MG63 (cell line): ENCODE measurements around the gene BRD4. TPM values are rescaled to one million over a fixed set of nuclear protein-coding genes. Genes with fewer than 3 reads are reported as not detected.
A peak's percentile ranks its signal among the peaks of the same experiment; 100 is the strongest.
"Not testable (repeated sequence)": the region's sequence is repeated elsewhere in the genome, so short reads cannot be mapped to it uniquely, and the experiment has no call there.

Source experiments
- DNase-seq: peaks from one replicate; pipeline ENCODE4 v3.0.0-alpha.2; 2020
- H3K27me3 ChIP-seq: fragments of 250-450 bp; sonication (Bioruptor Pico); 2 replicates; pipeline ENCODE4 v1.5.1; 2020; ENCODE audit warnings: mild to moderate bottlenecking, moderate library complexity
- H3K36me3 ChIP-seq: fragments of 250-450 bp; sonication (Bioruptor Pico); 2 replicates; pipeline ENCODE4 v1.5.1; 2020; ENCODE audit warnings: mild to moderate bottlenecking, moderate library complexity
- H3K4me3 ChIP-seq: fragments of 250-450 bp; sonication (Bioruptor Pico); 2 replicates; pipeline ENCODE4 v1.5.1; 2020; ENCODE audit warnings: mild to moderate bottlenecking, moderate library complexity
- H3K9me3 ChIP-seq: fragments of 250-450 bp; sonication (Bioruptor Pico); 2 replicates; pipeline ENCODE4 v1.5.1; 2020; ENCODE audit warnings: mild to moderate bottlenecking, moderate library complexity
- total RNA-seq: library from RNA; depleted of rRNA; stranded (reverse); fragments of >200 nt; shearing (Covaris generic); gene quantifications from 2 replicates; pipeline ENCODE4 v1.2.3, GENCODE V29; 2014; ENCODE audit warnings: low replicate concordance

The BRD4 gene
- total RNA-seq, 1 experiment from 2014 or later = 16.0 TPM

DNA sequence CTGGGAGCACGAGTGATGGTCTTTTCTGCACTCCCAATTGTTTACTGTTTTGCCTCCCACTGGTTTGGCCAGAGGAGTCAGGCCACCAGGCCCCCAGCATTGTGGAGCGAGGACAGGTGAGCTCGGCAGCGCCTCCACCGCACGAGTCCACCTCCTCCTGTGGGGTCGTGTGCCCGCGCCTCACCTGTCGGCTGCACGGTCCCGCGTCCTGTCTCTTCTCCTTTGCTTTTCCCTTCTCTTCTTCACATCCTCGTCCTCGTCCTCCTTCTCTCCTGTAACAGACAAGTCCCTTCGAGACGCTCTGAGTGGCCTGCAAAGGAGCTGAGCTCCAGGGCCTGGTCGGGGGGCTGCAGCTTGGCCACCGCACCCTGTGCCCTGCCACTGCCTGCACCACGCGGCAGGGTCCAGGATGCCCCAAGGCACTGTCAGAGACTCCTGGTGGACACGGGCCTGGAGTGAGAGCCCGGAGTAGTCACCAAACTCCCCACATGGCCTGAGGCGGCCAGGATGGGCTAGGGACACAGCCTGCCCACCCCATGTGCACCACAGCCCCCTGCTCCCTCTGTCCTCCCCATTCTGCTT is 35.8 kb upstream of the BRD4 start:
- H3K27me3 ChIP-seq = no peaks in the 10 kb centered on the region
- H3K36me3 ChIP-seq = peaks cover 91% of the 10 kb centered on the region
- H3K9me3 ChIP-seq = no peaks in the 10 kb centered on the region
- DNase-seq = no peak
- no peak overlapping the region for H3K4me3 ChIP-seq

DNA sequence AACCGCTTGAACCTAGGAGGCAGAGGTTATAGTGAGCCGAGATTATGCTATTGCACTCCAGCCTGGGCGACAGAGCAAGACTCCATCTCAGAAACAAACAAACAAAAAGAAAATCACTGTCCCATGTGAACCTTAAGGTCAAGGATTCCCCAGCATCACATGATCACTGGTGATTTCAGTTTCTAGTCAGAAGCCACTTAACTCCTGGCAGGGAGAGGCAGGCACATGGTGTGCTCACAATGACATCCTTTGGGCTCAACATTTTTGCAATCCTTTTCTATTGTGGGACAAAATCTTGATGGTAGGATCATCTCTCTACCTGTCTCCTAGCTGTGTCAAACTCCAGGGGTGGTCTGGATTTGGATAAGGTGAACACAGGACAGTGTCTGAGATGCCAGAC is 35.1 kb upstream of the BRD4 start:
- Histone ChIP-seq H3K36me3 (peaks cover 84% of the 10 kb centered on the region), H3K27me3 (no peaks in the 10 kb centered on the region), H3K9me3 (no peaks in the 10 kb centered on the region), H3K4me3 (no peak overlapping the region)
- DNase-seq = no peak

DNA sequence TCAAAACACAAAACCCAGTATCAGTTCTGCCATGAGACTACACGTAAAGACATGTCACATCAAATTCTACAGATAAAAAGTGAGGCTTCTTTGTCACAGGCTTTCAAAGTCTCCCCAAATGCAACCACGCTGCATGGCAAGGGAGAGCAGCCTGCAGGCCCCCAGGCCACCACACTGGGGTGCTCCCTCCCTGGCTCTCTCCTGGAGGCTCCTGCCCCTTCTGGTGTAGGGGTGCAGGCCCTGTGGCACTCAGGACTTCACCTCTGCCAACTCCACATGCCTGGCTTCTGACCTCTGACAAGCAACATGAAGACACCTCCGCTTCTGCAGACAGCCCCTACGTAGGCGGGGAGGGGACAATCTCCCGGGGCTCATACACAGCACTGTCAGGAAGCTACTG is 32.9 kb upstream of the BRD4 start:
- DNase-seq = no peak
- Histone ChIP-seq H3K9me3 (no peaks in the 10 kb centered on the region), H3K4me3 (no peak overlapping the region), H3K27me3 (no peaks in the 10 kb centered on the region), H3K36me3 (peaks cover 83% of the 10 kb centered on the region)

DNA sequence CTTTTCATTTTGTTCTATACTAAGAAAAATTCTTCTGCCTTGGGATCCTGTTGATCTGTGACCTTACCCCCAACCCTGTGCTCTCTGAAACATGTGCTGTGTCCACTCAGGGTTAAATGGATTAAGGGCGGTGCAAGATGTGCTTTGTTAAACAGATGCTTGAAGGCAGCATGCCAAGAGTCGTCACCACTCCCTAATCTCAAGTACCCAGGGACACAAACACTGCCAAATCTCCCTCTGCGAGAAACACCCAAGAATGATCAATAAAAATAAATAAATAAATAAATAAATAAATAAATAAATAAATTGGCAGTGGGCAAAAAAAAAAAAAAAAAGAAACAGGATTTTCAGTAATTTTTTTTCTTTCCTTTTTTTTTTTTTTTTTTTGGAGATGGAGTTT is 31.5 kb upstream of the BRD4 start:
- not testable (repeated sequence) for H3K9me3 ChIP-seq, H3K27me3 ChIP-seq, DNase-seq, H3K4me3 ChIP-seq
- H3K36me3 ChIP-seq = peaks cover 82% of the 10 kb centered on the region

DNA sequence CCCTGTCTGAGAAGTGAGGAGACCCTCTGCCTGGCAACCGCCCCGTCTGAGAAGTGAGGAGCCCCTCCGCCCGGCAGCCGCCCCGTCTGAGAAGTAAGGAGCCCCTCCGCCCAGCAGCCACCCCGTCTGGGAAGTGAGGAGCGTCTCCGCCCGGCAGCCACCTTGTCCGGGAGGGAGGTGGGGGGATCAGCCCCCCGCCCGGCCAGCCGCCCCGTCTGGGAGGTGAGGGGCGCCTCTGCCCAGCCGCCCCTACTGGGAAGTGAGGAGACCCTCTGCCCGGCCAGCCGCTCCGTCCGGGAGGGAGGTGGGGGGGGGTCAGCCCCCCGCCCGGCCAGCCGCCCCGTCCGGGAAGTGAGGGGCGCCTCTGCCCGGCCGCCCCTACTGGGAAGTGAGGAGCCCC is 30.7 kb upstream of the BRD4 start:
- not testable (repeated sequence) for H3K4me3 ChIP-seq, H3K27me3 ChIP-seq, H3K9me3 ChIP-seq, DNase-seq
- peaks cover 82% of the 10 kb centered on the region for H3K36me3 ChIP-seq

DNA sequence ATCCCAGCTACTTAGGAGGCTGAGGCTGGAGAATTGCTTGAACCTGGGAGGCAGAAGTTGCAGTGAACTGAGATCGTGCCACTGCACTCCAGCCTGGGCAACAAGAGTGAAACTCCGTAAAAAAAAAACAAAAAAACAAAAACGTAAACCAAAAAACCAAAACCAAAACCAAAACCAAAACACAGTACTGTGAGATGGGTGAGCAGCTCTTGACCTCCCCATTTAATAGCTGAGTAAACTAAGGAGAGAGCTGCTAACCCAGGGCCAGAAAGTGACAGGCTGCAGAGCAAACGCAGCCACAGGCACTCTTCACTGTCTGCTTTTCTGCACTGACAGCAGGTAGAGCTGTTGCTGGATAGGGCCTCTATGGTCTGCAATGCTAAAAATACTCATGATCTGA is 27.7 kb upstream of the BRD4 start:
- not testable (repeated sequence) for H3K4me3 ChIP-seq, H3K9me3 ChIP-seq, DNase-seq, H3K27me3 ChIP-seq
- H3K36me3 ChIP-seq = peaks cover 84% of the 10 kb centered on the region

DNA sequence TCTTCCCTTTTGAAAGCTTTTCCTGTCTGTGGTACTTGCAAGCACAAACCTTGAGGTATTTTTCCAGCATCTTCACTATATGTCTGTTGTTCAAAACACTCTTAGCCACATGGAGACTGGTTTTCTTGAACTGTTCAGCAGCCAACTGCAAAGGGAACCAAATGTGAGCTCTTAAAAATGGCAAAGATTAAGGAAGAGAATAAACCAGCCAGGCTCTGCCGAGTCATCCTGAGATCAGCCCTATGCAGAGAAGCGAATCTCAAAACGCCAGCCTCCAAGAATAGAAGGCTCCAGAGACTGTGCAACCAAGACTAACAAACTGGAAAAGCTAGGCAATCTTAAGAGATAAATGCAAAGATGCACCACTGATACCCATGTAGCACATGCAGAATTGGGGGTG is 26.6 kb upstream of the BRD4 start:
- H3K27me3 ChIP-seq = no peaks in the 10 kb centered on the region
- no peak overlapping the region for H3K4me3 ChIP-seq
- DNase-seq = no peak
- H3K36me3 ChIP-seq = peaks cover 86% of the 10 kb centered on the region
- no peaks in the 10 kb centered on the region for H3K9me3 ChIP-seq

DNA sequence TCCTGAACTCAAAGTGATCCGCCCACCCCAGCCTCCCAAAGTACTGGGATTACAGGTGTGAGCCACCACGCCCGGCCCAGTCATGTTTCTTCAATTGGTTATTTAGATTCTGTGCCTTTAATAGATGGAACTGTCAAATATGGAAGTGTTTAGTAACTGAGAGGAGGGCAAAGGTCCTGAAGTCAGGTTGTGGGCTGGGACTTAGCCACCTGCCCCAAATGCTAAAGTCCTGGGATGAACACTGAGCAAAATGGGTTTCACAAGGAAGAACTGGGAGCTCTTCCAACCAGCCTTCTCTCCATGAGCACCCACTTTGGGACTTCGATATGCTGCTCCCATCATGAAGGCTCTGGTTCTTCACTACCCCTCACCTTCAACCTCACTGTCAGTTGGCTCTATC is 25.6 kb upstream of the BRD4 start:
- Histone ChIP-seq H3K27me3 (no peaks in the 10 kb centered on the region), H3K9me3 (no peaks in the 10 kb centered on the region), H3K36me3 (peaks cover 88% of the 10 kb centered on the region), H3K4me3 (no peak overlapping the region)
- no peak for DNase-seq

DNA sequence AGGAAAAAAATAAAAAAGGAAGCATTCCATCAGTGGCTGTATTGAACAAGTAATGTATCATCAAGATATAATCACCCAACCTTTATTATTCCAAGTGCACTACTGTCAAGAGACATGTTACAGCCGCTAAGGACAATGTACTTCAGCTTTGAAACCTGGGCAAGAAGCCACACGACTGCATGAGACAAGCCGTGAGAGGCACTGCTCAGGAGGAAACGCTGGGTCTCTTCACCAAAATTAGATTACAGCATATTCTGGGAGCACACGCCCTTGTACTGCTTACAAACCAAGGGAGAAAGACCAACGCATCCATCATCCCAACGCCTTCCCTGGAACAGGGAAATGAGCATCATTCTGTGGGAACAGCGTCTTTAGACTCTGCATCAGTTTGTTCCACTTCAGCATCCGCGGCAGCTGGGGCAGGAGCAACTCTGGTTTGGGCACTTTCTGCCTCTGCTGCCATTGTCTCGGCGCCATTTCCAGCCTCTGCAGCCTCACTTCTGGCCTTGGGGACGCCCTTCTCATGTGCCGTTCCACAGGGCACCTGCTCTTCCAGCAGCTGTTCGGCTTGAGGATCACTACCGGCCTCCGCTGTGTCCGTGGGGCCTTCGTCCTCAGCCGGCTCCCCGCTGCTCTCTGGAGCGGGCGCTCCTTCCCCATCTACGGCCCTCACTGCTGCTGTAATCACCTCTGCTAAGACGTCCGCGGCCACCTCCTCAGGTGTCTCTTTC is 22.4 kb upstream of the BRD4 start:
- no peak for DNase-seq
- Histone ChIP-seq H3K9me3 (no peaks in the 10 kb centered on the region), H3K27me3 (no peaks in the 10 kb centered on the region), H3K4me3 (no peak overlapping the region), H3K36me3 (peaks cover 80% of the 10 kb centered on the region)

DNA sequence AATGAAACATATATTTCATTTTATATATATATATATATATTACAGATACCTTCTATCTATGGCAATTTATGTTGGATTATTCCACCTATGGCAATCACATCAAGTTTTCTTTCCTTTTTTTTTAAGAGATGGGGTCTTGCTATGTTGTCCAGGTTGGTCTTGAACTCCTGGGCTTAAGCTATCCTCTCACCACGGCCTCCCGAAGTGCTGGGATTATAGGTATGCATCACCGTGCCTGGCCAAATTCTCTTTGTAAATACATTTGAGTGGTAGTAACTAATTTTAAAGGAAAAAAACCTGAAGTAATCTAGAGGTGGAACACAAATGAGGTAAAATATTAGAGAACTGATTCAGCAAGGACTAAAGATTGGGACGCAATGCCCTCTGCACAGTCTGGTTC is 21.6 kb upstream of the BRD4 start:
- Histone ChIP-seq H3K4me3 (no peak overlapping the region), H3K27me3 (no peaks in the 10 kb centered on the region), H3K36me3 (peaks cover 72% of the 10 kb centered on the region), H3K9me3 (no peaks in the 10 kb centered on the region)
- no peak for DNase-seq

DNA sequence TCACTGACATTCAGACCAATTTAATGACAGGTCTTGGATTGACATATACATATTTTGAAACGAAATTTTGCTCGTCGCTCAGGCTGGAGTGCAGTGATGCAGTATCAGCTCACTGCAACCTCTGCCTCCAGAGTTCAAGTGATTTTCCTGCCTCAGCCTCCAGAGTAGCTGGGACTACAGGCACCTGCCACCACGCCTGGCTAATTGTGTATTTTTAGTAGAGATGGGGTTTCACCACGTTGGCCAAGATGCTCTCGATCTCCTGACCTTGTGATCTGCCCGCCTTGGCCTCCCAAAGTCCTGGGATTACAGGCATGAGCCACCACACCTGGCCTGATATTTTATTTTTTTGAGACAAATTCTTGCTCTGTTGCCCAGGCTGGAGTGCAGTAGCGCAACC is 20.2 kb upstream of the BRD4 start:
- not testable (repeated sequence) for DNase-seq, H3K4me3 ChIP-seq, H3K9me3 ChIP-seq, H3K27me3 ChIP-seq
- peaks cover 58% of the 10 kb centered on the region for H3K36me3 ChIP-seq

DNA sequence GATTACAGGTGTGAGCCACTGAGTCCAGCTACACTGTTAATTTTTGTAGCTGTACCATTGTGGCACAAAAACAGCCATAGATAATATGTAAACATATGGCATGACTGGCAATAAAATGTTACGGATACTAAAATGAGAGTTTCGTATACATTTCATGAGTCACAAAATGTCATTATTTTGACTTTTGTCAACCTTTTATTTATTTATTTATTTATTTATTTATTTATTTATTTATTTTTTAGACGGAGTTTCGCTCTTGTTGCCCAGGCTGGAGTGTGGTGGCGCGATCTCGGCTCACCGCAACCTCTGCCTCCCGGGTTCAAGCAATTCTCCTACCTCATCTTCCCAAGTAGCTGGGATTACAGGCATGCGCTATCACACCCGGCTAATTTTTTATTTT is 9.0 kb upstream of the BRD4 start:
- not testable (repeated sequence) for DNase-seq, H3K4me3 ChIP-seq, H3K9me3 ChIP-seq, H3K27me3 ChIP-seq
- peaks cover 33% of the 10 kb centered on the region for H3K36me3 ChIP-seq

DNA sequence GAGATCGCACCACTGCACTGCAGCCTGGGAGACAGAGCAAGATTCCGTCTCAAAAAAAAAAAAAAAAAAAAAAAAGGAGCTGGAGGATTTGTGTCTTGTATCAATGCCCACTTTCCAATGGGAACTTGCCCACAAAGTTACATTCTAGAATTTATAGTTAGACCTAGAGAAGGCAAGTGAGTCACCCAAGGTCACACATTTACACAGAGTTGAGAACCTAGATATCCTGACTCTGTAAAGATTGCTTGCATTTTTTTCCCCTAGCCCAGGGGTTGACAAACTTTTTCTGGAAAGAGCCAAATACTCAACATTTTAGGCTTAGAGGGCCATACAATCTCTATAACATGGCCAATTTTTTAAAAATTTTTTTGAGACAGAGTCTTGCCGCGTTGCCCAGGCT is 7.7 kb upstream of the BRD4 start:
- Histone ChIP-seq H3K9me3 (no peaks in the 10 kb centered on the region), H3K36me3 (peaks cover 32% of the 10 kb centered on the region), H3K27me3 (no peaks in the 10 kb centered on the region), H3K4me3 (no peak overlapping the region)
- no peak for DNase-seq

DNA sequence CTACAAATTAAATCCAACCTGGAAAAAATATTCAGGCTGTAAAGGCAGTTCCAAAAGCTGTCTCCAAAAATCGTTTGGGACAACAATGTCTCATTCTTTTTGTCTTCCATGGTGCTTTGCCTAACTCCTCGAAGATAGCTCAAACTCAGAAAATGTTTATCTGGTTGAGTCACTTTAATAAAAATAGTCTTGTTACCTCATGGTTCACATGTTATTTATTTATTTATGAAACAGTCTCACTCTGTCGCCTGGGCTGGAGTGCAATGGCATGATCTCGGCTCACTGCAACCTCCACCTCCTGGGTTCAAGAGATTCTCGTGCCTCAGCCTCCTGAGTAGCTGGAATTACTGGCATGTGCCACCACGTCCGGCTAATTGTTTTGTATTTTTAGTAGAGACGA is 4.9 kb upstream of the BRD4 start:
- H3K36me3 ChIP-seq = peaks cover 26% of the 10 kb centered on the region
- no peaks in the 10 kb centered on the region for H3K9me3 ChIP-seq
- peak; percentile 19 for DNase-seq
- no peaks in the 10 kb centered on the region for H3K27me3 ChIP-seq
- no peak overlapping the region for H3K4me3 ChIP-seq

DNA sequence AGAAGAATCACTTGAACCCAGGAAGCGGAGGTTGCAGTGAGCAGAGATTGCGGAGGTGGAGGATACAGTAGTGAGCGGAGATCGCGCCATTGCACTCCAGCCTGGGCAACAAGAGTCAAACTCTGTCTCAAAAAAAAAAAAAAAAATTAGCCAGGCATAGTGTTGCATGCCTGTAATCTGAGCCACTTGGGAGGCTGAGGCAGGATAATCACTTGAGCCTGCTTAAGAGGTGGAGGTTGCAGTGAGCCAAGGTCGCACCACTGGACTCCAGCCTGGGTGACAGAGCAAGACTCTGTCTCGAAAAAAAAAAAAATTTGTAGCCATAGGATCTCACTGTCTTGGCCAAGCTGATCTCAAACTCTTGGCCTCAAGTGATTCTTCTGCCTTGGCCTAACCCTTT is 3.7 kb upstream of the BRD4 start:
- not testable (repeated sequence) for H3K9me3 ChIP-seq, DNase-seq, H3K27me3 ChIP-seq, H3K4me3 ChIP-seq
- H3K36me3 ChIP-seq = peaks cover 28% of the 10 kb centered on the region

DNA sequence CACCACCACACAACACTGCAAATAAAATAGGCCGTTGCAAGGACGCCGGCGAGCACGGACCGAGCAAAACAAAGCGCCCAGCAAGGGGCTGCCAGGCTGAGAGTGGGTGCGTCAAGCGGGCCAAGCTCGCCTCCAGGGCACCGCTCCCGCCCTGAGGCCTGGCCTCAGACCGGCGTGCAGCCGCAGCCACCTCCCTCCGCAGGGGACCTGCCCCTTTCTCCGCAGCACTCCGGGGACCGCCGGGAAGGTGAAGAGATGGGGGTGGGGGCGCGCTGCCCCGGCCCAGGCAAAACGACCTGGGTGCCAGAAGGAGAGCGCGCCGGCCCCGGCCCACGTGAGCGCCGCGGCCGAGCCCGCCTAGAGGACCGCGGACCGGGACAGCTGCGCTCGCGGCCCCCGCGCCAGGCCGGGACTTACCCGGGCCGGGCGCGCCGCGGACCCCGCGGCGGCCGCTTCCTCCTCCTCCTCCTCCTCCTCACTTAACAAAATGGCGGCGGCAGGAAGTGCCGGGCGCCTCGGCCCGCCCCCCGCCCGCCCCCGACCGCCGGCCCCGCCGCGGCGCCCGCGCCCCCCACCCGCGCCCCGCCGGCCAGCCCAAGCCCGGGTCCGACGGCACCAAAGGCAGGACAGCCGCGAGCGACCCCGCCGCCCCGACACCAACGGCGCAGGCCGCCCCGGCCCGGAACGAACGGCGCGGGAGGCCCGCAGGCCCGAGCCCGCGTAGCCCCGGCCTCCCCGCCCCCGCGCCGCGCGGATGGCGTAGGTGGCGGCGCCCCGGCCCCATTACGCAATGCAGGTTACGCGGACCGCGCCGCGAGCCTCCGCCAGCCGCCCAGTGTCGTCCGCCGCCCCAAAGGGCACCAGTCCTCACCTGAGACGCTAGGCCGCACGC is 674 bp downstream of the BRD4 start:
- Histone ChIP-seq H3K9me3 (no peaks in the 10 kb centered on the region), H3K4me3 (peak overlapping the region; percentile 99), H3K27me3 (no peaks in the 10 kb centered on the region), H3K36me3 (peaks cover 33% of the 10 kb centered on the region)
- peak; percentile 74 for DNase-seq

DNA sequence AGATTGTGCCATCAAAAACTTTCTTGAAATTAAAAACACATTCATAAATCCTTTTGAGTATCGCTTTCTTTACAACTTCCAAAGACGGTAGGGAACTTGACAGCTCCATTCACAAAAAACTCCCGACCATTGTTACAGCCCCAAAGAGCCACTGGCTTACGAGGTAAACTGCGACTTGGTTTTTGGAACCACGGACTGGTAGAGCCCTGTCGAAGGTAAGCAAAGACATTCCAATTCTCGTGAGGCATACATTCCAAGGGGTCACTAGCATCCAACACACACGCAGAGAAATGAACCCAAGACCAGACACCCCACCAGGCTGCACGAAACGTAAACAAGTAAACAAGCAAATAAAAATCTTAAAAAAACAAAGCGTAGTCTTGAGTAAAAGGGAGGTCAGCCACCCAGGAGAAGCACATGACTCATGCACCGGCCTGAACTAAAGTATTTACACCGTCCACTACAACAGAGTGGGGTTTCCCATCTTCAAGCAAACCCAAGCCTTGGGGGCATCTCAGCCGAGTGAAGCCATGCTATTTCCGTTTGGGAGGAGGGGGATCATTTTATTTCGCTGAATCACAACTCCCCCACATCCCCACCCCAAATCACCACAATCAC is 1.4 kb downstream of the BRD4 start:
- H3K27me3 ChIP-seq = no peaks in the 10 kb centered on the region
- no peaks in the 10 kb centered on the region for H3K9me3 ChIP-seq
- H3K4me3 ChIP-seq = peak overlapping the region; percentile 99
- peak; percentile 76 for DNase-seq
- peaks cover 33% of the 10 kb centered on the region for H3K36me3 ChIP-seq
